Epidermal melanocyte (primary cell): ENCODE results near the gene ATPAF2.

Experiments used
- DNase-seq: peaks from one replicate; pipeline ENCODE4 v3.0.0; 2011; ENCODE audit warnings: low spot score; ENCODE audit not compliant: insufficient read length

Gene ATPAF2

DNA sequence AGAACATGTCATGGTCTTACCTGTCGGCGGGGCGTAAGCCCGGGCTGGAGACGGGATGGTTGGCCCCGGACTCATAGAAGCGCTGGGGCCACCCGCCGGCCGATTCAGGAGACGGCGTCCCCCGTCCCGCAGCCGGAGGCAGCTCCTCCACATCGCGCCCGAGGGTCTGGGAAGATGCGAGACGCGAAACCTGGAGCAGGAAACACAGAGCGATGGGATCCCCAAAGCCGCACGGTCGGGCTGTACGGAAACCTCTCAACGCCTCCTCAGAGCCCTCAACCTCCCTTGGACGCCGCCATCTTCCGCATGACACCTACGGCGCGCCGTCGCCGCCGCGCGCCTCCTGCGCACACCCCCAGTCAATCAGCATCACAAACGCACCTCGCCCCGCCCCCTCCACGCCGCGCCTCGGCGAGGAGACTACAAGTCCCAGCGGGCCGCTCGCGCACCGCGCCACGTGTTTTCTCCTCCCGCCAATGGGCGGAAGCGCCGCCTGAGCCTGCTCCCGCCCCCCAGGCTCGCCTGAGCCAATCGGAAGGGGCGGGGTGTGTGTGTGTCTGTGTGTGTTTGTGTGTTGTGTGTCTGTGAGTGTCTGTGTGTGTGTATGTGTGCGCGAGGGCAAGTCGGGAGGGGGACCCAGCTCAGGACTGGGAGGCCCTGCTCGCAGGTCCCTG lies at the start of gene ATPAF2, which contains the start of gene GID4:
Gene ATPAF2 (minus strand): TSS at position 308 of the 674 bp plus-strand sequence. CDS start 155 bp downstream, at position 153.
Gene GID4 (plus strand): TSS at position 548 of the 674 bp plus-strand sequence. CDS start 57 bp downstream, at position 605.
- DNase-seq, result peak; percentile 92

DNA sequence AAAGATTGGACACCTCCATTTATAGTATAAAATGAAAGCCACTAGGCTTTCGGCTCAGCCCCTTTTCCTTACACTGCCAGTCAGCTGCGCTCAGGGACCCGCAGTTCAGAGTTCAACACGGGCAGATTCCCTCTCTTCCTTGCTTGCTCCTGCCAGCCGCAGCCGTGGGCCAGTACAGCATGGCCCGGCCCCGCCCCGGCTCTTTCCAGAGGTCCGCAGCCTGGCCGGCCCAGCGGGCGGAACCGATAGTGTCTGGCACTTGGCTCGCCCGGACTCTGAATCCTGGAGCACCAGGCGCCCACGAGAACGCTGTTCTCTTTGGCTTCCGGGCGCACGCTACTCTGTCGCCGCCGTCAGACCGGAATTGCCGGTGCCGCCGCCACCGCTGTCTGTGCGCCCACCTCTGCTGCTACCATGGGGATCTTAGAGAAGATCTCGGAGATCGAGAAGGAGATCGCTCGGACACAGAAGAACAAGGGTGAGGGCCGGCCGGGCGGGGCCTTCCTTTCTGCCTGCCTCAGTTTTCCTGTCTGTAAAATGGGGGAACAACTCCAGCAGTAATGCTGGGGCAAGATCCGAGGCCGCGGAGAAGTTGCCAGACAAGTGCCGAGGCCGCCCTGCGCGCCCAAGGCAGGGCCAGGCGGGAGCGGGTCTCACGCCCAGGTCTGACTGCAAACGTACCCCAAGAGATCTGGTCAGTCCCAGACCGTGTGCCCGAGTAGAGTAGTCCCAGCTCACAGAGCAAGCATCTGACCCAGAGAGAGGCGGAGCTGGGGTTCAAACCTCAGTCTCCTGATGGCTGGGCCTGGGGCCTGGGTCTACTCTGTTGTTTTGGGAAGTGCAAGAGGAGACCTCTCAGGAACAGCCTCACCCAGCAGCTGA lies 48.9 kb upstream of the ATPAF2 start, which contains the start of gene DRG2:
Gene DRG2 (plus strand): TSS at position 339 of the 882 bp plus-strand sequence. CDS start 76 bp downstream, at position 415.
- DNase-seq, result peak; percentile 90

DNA sequence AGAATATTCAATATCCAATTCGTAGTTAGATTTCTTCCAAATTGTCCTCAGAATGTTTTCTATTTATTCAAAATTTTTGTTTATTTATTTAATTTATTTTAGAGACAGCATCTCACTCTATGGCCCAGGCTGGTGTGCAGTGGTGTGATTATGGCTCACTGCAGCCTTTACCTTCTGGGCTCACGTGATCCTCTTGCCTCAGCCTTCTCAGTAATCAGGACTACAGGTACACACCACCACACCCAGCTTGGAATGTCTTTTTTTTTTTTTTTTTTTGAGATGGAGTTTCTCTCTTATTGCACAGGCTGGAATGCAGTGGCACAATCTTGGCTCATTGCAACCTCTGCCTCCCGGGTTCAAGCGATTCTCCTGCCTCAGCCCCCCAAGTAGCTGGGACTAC lies 45.3 kb upstream of the ATPAF2 start:
- DNase-seq, result no peak

DNA sequence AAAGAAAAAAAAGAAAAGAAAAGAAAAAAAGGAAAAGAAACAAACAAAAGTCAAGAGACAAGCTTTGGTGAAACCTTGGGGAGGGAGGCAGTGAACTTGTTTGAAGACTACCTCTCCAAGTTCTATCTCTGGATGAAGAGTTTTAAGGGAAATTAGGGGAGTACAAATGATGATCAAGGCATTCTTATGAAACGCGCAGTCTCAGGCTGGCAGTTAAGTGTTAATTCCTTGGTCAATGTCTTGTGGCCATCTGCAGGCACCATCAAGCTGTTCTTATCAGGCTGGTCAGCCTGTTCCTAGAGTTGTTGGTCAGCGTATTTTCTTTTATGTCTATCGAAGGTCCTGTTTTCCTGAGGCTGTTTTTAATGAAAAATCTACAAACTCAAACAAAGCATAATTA lies 40.6 kb upstream of the ATPAF2 start:
- no peak for DNase-seq

DNA sequence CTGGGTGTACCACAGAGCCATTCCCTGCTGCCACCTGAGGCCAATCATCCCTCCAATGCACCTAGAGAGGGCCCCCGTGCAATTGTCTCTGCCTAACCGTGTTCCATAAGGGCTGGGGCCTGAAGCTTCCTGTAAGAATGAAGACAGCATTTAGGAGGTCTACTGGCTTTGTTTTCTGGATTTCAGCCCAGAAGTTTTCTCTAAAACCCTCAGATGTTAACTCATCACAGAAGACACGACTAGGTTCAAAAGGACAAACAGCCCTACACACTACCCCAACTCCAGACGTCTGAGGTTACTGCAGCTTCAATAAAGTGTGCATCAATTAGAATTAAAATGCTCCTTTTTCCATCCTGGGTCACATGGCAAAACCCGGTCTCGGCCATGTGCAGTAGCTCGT lies 38.0 kb upstream of the ATPAF2 start:
- no peak for DNase-seq

DNA sequence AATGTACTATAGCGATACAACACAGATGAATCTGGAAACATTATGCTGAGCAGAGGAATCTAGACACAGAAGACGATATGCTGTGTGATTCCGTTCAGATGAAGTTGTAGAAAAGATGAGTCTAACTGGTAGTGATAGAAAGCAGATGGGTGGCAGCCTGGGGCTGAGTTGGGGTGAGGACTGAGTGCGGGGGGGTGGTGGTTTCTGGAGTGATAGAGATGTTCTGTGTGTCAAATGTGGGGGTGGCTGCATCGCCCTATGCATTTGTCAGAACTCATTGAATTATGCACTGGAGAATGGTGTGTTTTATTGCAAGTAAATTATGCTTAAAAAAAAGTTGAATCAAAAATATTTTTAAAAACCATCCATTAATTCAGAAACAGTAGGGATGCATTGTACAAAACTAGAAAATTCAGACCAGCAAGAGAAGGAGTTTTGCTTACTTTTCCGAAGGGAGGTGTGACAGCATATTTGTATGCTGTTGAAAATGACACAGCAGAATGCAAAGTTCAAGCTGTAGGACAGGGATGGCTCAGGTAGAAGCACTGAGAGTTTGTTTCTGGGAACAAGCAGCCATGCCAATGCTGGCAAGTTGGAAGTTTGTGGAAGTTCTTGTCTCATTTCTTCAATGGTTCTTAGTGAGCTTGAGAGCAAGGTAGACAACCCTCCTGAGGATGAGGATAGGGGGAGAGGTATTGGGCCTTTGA lies 35.8 kb upstream of the ATPAF2 start:
- DNase-seq, result no peak

DNA sequence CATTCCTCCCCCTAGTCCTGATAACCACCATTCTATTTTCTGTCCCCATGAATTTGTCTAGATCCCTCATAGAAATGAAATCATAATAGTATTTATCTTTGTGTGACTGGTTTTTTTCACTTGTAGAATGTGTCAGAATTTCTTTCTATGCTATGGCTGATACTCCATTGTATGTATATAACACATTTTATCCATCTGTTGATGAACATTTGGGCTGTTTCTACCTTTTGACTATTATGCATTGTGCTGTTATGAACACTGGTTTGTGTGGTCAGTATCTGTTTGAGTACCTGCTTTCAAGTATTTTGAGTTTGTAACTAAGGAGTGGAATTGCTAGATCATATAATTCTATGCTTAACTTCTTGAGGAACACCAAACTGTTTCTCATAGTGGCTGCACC lies 32.8 kb upstream of the ATPAF2 start:
- no peak for DNase-seq

DNA sequence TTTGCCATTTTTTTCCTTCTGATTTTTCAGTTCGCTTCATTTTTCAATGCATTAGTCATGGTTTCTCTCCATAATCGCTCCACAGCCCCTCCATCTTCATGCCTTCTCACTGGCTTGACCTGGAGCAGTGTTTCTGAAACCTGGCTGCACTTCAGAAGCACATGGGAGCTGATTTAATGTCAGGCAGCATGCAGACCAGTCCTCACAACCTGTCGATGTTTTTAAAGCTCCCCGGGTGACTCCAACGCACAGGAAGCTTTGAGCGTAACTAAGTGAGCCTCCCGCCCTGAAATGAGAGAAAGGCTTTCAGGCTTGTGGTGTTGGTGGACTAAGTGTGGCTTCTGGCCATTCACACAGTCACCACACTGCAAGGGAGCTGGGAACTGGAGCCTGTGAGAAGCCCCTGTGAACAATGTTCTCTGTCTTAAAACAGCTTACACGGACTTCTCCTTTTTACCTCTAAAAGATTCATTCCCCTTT lies 31.9 kb upstream of the ATPAF2 start:
- DNase-seq, result no peak

DNA sequence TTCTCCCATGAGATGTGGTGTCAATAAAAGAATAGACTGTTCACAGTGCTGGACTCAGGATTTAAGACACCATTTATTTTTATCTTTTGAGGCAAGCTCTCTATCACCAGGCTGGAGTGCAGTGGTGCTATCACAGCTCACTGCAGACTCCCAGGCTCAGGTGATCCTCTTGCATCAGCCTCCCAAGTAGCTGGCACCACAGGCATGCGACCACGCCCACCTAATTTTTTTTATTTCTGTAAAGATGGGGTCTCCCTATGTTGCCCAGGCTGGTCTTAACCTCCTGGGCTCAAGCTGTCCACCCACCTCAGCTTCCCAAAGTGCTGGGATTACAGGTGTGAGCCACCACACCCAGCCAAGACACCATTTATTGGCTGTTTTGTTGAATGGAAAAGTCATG lies 30.1 kb upstream of the ATPAF2 start:
- DNase-seq, result no peak

DNA sequence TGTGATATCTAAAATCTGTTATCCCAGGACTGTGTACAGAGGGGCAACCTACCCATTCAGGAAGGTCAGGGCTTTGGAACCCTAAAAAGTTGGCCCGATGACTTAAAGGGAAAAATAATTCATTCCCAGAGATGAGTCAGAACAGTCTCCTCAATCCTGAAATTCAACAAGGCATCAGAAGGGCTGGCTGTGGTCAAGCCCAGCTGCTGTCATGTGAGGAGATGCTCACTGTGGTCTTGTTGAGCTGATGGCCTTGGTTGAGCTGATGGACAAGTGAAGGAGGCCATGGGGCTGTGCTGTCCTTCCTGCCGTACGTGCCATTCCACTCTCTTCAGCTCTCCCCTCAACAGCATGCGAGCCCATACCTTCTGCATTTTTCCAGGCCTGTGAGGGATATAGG lies 27.9 kb upstream of the ATPAF2 start:
- DNase-seq, result no peak

DNA sequence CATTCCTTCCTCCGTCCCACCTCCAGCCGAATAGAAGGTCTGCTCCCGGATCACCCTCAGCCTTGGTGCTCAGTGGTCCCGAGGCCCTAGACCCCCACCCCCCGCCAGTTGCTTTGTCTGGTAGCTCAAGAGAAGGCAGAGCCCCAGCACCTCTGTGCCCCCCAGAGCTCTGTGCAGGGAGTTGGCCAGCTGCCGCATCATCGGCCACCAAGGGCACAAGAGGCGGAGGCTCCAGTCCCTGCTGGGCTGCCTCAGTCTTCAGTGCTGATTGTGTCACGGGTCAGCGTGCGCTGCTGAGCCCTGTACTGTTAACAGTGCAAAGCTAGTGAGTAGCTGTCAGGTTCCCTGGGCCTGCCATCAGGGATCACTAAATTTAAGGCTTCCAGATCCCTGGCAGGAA lies 26.6 kb upstream of the ATPAF2 start:
- no peak for DNase-seq

DNA sequence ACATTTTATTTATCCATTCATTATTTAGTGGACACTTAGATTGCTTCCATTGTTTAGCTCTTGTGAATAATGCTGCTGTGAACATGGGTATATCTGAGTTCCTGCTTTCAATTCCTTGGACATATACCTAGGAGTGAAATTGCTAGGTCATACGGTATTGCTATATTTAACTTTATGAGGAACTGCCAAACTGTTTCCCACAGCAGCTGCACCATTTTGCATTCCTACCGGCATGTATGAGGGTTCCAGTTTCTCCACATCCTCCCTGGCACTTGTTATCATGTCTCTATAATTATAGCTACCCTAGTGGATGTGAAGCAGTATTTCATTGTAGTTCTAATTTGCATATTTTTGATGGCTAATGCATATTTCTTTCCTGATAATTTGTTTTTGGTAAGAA lies 25.1 kb upstream of the ATPAF2 start:
- no peak for DNase-seq

DNA sequence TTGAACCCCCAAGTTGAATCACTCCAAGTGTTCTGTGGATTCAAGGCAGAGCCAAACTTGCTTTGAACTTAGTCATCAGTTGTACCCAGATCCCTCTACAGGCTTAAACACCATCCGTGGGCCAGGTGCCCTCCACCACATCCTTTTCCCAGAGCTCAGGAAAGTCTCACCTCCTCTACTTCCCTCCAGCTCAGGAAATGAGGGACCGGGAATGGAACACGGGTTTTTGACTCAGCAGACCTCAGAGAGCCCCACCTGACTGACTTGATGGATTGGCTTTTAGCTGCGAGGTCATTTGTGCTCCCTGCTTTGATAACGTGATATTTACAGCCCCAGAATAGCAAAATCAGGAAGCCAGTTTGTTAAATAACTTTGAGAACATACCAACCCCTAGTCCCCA lies 20.3 kb upstream of the ATPAF2 start:
- no peak for DNase-seq

DNA sequence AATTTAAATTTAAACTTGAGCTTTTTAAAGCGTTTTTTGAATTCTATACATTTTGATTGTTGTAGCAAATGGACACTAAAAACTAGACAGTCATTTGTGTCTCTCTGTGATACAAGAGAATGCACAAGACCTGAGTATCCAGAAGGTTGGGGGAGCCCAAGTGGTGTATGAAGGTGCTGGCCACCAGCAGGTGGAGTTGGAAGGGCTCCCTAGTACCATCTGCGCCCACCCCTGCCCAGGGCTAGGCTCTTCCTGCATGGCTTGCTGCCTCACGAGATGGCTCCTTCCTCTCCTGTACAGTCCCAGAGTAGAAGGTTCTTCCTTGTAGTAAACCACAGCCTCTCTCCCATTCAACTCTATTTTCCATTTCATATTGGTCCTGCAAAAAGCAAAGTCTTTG lies 17.2 kb upstream of the ATPAF2 start:
- no peak for DNase-seq

DNA sequence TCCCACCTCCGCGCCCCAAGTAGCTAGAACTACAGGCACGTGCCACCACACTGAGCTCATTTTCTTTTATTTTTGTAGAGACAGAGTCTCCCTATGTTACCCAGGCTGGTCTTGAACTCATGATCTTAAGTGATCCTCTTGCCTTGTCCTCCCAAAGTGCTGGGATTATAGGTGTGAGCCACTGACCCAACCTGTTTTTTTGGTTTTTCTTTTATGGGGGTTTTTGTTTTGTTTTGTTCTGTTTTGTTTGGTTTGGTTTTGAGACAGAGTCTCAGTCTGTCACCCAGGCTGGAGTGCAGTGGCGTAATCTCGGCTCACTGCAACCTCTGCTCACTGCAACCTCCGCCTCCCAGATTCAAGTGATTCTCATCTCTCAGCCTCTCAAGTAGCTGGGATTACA lies 16.6 kb upstream of the ATPAF2 start:
- DNase-seq, result no peak

DNA sequence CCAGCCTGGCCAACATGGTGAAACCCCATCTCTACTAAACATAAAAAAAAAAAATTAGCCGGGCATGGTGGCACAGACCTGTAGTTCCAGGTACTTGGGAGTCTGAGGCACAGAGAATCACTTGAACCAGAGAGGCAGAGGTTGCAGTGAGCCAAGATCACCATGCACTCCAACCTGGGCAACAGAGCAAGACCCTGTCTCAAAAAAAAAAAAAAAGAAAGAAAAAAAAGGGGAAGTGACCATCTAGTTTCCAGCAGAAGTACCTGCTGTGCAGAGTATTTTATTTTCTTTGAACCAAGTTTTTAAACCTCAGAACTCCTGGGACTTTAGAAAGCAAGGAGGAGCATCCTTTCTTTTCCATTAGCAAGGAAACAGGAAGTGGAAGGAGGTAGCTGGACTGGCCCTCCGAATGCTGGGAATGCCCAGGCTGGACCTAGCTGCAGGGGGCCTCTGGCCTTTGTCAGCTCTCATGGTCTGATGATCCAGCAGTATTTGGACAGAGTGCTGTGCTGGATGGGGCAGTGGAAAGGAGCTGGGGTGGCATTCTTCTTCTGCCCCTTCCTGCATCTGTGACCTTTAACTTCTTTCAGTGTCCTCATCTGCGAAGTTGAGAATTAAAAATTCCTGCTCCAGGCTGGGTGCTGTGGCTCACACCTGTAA lies 6.9 kb upstream of the ATPAF2 start:
- no peak for DNase-seq

DNA sequence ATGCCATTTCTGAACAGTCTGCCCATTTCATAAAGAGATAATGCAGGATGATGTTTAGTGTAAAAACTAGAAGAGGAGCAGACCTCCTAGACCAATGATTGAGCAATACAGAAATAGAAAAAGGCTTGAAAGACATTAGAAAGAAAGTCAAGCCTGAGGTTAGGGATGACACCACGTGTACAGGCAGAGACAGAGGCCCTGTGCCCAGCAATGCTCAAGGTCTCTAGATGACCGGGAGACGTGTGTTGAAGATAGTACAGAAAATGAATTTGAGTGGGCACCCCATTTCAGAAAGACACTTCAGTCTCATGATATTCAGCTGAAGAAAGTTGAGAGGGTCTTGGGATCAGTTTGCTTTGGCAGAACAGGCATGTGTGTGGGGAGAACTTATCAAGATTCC lies 5.6 kb upstream of the ATPAF2 start:
- no peak for DNase-seq

DNA sequence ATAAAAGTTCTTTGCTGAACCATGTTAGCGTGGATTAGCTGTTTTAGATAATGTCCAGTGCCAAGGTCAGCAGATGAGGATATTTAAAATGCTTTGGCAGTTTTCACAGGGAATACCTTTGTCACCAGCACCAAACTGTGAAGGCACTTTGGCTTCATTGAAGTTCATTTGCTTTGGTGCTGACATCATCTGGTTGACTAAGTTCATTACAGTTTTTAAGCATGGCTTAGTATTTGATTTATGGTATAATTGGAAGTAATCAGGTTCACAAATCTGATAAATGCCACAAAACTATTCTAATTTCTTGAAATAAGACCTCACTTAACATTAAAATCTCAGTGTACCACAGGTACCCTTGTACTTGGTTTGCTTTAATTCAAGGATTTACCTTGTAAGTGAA lies 4.5 kb upstream of the ATPAF2 start:
- no peak for DNase-seq

DNA sequence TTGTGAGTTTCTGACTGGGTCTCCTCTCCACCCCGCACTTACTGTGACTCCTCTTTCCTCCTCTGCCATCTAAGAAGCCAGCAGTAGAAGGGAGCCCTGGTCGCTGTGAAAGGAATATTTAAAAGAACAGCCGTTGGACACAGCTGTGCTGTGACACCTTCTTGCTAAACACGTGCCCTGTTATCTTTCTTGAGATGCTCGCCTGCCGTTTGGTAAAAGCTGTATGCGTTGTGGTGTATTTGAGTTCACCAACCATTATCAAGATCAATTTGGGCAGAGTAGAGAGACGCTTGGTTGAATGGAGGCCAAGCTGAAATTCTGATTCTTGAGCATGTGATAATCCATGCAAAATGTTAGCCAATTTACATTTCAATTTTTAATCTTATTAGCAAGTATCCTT lies 4.0 kb upstream of the ATPAF2 start:
- no peak for DNase-seq

DNA sequence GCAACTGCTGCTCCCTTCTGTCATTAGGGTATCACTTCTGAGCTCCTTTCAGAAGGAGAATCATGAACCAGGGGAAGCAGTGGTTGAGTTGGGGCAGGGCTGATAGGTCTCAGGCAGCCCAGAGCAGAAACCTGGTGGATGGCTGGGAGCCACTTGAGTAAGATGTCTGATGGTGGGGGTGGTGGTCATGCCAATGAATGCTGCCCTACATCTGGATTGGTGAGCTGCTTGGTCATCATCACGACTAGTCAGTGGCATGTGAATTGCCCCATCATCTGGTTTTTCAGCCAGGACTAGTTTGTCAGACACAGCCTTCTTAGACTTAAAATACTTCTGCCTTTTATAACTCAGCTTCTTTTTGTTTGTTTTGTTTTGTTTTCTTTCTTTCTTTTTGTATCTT lies 2.8 kb upstream of the ATPAF2 start:
- no peak for DNase-seq

DNA sequence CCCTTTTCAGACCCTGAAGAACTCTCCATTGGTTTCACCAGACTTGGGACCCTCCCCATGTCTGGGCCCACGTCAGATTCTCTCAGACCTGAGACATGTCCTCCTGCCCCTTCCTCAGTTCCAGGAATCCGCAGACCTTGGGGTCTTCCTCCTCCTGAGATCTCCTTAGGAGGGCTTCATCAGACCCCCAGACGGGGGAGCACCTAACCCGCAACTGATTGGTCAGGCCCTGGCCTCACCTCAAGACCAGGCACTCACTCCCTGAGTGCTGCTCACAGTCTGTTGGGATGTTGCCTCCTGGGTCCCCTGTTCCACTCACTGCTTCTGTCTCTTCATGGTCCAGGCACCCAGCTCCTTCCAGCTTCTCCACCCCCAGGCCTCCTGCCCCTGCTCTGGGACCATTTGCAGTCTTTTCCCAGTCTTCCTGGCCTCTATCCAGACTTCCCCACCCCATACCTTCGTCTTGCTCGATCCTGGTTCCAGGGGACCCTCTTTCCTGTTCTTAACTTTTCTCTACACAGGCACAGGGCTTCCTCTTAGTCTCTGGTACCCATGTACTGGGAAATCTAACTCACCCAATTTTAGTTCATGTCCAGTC lies 1.4 kb upstream of the ATPAF2 start:
- DNase-seq, result no peak
